ENCODE data around the gene PDRG1.
"Not testable (repeated sequence)": the region's sequence is repeated elsewhere in the genome, so short reads cannot be mapped to it uniquely, and the experiment has no call there.

Gene PDRG1

DNA sequence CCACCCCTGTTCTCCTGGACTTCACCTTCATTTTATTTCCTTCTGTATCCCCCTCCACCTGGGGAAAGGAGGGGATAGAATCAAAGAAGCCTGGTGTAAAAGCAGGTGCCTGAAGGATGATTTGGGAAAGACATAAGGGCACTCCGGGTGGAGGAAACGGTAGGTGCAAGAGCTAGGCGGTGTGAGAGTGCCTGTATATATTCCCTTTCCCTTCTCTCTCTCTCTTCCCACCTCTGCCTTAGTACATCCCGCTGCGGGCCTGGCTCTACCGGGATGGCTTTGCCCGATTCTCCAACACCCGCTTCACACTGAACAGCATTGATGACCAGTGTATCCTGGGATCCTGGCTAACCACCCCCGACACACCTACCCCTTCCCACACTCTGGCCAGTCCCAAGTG lies 26.2 kb downstream of the PDRG1 start:
- Histone ChIP-seq H3K36me3 (no peaks in the 10 kb centered on the region), H3K4me3 (ENCODE audit: low read depth, low read length) (no peak overlapping the region)

DNA sequence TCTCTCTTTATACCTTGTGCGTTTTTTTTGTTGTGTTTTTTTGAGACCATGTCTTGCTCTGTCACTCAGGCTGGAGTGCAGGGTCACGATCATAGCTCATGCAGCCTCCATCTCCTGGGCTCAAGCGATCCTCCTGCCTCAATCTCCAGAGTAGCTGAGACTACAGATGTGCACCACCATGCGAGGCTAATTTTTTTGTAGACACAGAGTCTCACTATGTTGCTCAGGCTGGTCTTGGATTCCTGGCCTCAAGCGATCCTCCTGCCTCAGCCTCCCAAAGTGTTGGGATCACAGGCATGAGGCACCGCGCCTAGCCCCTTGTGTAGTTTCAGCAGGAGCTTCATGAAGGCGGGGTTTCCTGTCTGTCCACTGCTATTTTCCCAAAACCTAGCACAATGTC lies 27.3 kb downstream of the PDRG1 start:
- DNase-seq, result no peak
- Histone ChIP-seq H3K9me3 (ENCODE audit: severe bottlenecking) (no peaks in the 10 kb centered on the region), H3K27me3 (ENCODE audit: insufficient read depth, low read depth, severe bottlenecking) (no peaks in the 10 kb centered on the region), H3K4me3 (ENCODE audit: low read depth, low read length) (no peak overlapping the region), H3K36me3 (no peaks in the 10 kb centered on the region), H3K27ac (no peak overlapping the region)
- TF ChIP-seq, protein P1, sequence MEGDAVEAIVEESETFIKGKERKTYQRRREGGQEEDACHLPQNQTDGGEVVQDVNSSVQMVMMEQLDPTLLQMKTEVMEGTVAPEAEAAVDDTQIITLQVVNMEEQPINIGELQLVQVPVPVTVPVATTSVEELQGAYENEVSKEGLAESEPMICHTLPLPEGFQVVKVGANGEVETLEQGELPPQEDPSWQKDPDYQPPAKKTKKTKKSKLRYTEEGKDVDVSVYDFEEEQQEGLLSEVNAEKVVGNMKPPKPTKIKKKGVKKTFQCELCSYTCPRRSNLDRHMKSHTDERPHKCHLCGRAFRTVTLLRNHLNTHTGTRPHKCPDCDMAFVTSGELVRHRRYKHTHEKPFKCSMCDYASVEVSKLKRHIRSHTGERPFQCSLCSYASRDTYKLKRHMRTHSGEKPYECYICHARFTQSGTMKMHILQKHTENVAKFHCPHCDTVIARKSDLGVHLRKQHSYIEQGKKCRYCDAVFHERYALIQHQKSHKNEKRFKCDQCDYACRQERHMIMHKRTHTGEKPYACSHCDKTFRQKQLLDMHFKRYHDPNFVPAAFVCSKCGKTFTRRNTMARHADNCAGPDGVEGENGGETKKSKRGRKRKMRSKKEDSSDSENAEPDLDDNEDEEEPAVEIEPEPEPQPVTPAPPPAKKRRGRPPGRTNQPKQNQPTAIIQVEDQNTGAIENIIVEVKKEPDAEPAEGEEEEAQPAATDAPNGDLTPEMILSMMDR (IDR thresholded peaks at IDR 0.05; ENCODE audit: low read depth, low read length), result no peak

More for the DNA sequence above, 26.2 kb downstream of the PDRG1 start:
- no peak overlapping the region for H3K27ac ChIP-seq
- H3K27me3 ChIP-seq (ENCODE audit: insufficient read depth, low read depth, severe bottlenecking), result no peaks in the 10 kb centered on the region
- H3K9me3 ChIP-seq (ENCODE audit: severe bottlenecking), result no peaks in the 10 kb centered on the region
- TF ChIP-seq, protein P1 (IDR thresholded peaks at IDR 0.05; ENCODE audit: low read depth, low read length), result no peak
- no peak for DNase-seq

DNA sequence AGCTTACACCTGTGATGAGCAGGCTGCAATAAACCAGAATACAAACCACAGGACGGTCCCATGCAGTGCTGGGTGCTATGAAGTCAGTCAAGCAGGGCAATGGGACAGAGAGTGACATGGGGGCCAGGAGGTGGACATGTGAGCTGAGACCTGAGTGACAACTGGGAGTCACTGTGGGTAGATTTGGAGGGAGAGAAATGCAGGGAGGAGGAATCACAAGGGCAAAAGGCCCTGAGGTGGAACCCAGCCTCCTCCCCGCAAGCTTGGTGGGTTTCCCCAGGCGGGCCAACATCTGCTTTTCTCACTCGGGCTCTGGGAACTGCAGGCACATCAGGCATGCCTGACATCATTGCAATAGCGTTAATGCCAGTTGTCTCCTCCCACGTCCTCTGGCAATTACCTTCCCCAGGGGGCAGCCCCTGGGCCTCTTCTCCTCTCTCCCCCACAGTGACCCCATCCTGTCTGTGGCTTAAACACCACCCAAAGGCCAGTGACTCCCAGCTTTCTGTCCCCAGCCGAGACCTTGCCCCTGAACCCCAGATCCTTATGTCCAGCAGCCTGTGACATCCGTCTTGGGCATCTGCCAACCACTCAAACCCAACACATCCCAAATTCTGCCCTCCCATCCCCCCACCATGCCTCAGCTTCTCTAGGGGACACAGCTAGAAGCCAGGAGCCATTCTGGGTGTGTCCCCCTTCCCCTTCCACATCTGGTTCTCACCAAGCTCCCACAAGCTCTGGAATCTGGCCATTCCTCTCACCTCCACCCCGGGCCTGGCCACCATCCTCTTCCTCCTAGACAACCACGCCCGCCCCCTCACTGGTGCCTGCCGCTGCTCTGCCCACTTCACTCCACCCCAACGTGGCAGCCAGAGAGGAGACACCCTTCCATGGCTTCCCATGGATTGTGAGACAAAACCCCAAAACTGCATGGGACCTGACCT lies 28.2 kb downstream of the PDRG1 start:
- Histone ChIP-seq H3K9me3 (ENCODE audit: severe bottlenecking) (no peaks in the 10 kb centered on the region), H3K27ac (no peak overlapping the region), H3K36me3 (no peaks in the 10 kb centered on the region), H3K4me3 (ENCODE audit: low read depth, low read length) (no peak overlapping the region), H3K27me3 (ENCODE audit: insufficient read depth, low read depth, severe bottlenecking) (no peaks in the 10 kb centered on the region)
- DNase-seq, result no peak
- TF ChIP-seq, protein P1 (IDR thresholded peaks at IDR 0.05; ENCODE audit: low read depth, low read length), result no peak

DNA sequence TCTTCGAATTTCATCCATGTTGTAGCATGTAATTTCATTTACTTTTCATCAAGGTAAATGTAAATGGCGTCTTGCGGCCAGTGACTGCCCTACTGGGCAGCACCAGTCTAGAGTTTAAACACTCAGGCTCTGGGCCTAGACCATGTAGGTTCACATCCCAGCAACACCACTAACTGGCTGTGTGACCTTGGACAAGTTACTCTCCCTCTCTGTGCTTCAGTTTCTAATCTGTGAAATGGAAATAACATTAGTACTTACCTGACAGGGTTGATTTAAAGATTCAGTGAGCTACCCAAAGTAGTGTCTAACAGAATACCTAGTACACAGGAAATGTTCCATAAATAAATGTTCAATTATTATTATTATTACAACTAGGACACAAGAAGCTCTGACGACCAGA lies 29.3 kb downstream of the PDRG1 start:
- Histone ChIP-seq H3K27ac (no peak overlapping the region), H3K9me3 (ENCODE audit: severe bottlenecking) (no peaks in the 10 kb centered on the region), H3K36me3 (no peaks in the 10 kb centered on the region), H3K4me3 (ENCODE audit: low read depth, low read length) (no peak overlapping the region), H3K27me3 (ENCODE audit: insufficient read depth, low read depth, severe bottlenecking) (no peaks in the 10 kb centered on the region)
- DNase-seq, result no peak
- TF ChIP-seq, protein P1 (IDR thresholded peaks at IDR 0.05; ENCODE audit: low read depth, low read length), result no peak

DNA sequence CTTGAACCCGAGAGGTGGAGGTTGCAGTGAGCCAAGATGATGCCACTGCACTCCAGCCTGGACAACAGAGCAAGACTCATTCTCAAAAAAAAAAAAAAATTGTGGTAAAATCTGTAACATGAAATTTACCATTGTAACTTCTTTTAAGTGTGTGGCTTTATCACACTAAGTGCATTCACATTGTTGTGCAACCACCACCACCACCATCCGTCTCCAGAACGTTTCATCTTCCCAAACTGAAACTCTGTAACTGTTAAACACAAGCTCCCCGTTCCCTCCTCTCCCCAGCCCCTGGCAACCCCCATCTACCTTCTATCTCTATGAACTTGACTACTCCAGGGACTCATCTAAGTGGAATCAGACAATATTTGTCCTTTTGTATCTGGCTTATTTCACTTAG lies 29.7 kb downstream of the PDRG1 start:
- Histone ChIP-seq H3K9me3 (ENCODE audit: severe bottlenecking) (no peaks in the 10 kb centered on the region), H3K36me3 (no peaks in the 10 kb centered on the region), H3K27ac (no peak overlapping the region), H3K27me3 (ENCODE audit: insufficient read depth, low read depth, severe bottlenecking) (no peaks in the 10 kb centered on the region), H3K4me3 (ENCODE audit: low read depth, low read length) (no peak overlapping the region)
- DNase-seq, result no peak
- TF ChIP-seq, protein P1 (IDR thresholded peaks at IDR 0.05; ENCODE audit: low read depth, low read length), result no peak

DNA sequence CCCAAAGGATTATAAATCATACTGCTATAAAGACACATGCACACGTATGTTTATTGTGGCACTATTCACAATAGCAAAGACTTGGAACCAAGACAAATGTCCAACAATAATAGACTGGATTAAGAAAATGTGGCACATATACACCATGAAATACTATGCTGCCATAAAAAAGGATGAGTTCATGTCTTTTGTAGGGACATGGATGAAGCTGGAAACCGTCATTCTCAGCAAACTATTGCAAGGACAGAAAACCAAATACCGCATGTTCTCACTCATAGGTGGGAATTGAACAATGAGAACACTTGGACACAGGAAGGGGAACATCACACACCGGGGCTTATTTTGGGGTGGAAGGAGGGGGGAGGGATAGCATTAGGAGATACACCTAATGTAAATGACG lies 30.4 kb downstream of the PDRG1 start:
- DNase-seq; H3K27ac ChIP-seq; H3K4me3 ChIP-seq (ENCODE audit: low read depth, low read length); H3K36me3 ChIP-seq; H3K9me3 ChIP-seq (ENCODE audit: severe bottlenecking); H3K27me3 ChIP-seq (ENCODE audit: insufficient read depth, low read depth, severe bottlenecking): not testable (repeated sequence)

All from WERI-Rb-1 (cell line).